ENCODE results near the gene NEURL1. TPM values are rescaled to one million over a fixed set of nuclear protein-coding genes. Genes with fewer than 3 reads are reported as not detected.
"Not testable (repeated sequence)": the region's sequence is repeated elsewhere in the genome, so short reads cannot be mapped to it uniquely, and the experiment has no call there.

Gene NEURL1
- polyA plus RNA-seq, 1 donor = 40.5 TPM

GRCh38 chr10:103493916-103494877, 692 bp downstream of the NEURL1 start:
- DNase-seq (ENCODE audit: low read depth) = no peak

GRCh38 chr10:103495321-103495720, 1.8 kb downstream of the NEURL1 start:
- DNase-seq (ENCODE audit: low read depth) = no peak

- no peak for DNase-seq (ENCODE audit: low read depth)
These were observed 3.8 kb downstream of the NEURL1 start for GRCh38 chr10:103497161-103497915.

- no peak for DNase-seq (ENCODE audit: low read depth)
These were observed 5.6 kb downstream of the NEURL1 start for GRCh38 chr10:103498936-103499638.

GRCh38 chr10:103499881-103500280, 6.4 kb downstream of the NEURL1 start:
- no peak for DNase-seq (ENCODE audit: low read depth)

- no peak for DNase-seq (ENCODE audit: low read depth)
These were observed 7.0 kb downstream of the NEURL1 start for GRCh38 chr10:103500481-103500880.

- DNase-seq (ENCODE audit: low read depth) = no peak
These were observed 7.7 kb downstream of the NEURL1 start for GRCh38 chr10:103501186-103501585.

- DNase-seq (ENCODE audit: low read depth) = no peak
These were observed 9.6 kb downstream of the NEURL1 start for GRCh38 chr10:103502849-103503660.

GRCh38 chr10:103503777-103504176, 10.3 kb downstream of the NEURL1 start:
- not testable (repeated sequence) for DNase-seq (ENCODE audit: low read depth)

GRCh38 chr10:103504181-103504783, 10.8 kb downstream of the NEURL1 start:
- DNase-seq (ENCODE audit: low read depth) = no peak

GRCh38 chr10:103506061-103506460, 12.6 kb downstream of the NEURL1 start:
- DNase-seq (ENCODE audit: low read depth) = no peak

GRCh38 chr10:103507235-103508191, 14.0 kb downstream of the NEURL1 start:
- DNase-seq (ENCODE audit: low read depth) = no peak

GRCh38 chr10:103510046-103510685, 16.7 kb downstream of the NEURL1 start:
- DNase-seq (ENCODE audit: low read depth) = no peak

- DNase-seq (ENCODE audit: low read depth) = no peak
These were observed 17.6 kb downstream of the NEURL1 start for GRCh38 chr10:103510791-103511752.

- DNase-seq (ENCODE audit: low read depth) = no peak
These were observed 18.7 kb downstream of the NEURL1 start for GRCh38 chr10:103512166-103512565.

- no peak for DNase-seq (ENCODE audit: low read depth)
These were observed 19.3 kb downstream of the NEURL1 start for GRCh38 chr10:103512591-103513379.

Measured in forelimb muscle (tissue), 1 donor.